HG03064 (cell line): ENCODE results near the gene C21orf58.

ENCODE experiments used
- ATAC-seq: cut with Tn5 transposase; IDR thresholded peaks from one replicate; pipeline ENCODE4 v1.9.1; 2021; ENCODE audit warnings: low read depth; ENCODE audit not compliant: unreplicated experiment

Gene C21orf58

GRCh38 chr21:46297338-46298271 is 26.1 kb downstream of the C21orf58 start:
- ATAC-seq = no peak

- ATAC-seq = no peak
Observed at GRCh38 chr21:46295996-46296752, 27.5 kb downstream of the C21orf58 start.

DNA sequence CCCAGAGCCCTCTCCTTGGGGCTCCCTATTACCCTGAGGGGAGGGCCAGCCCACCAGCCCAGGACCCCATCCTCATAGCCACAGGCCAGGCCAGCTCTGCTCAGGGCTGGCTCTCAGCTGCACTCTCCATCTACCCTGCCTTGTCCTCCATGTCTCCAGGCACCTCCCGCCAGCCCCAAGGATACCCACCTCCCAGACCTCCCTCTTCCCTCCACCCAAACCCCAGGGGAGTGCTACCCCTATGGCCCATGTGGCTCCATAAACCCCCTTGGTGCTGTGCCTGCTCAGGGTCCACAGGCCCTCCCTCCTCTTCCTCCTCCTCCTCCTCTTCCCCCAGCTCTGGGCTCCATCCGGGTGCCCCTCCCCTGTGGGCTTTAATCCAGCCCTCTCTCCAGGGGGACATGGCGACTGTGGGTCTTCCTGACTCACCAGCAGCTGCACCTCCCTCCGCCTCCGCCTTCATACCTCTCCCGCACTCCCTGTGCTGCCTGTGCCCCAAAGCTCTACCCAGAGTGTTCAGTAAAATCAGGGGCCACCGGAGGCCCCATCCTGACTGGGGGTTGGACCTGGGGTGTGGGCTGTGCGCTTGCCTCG is 28.4 kb downstream of the C21orf58 start:
- no peak for ATAC-seq

GRCh38 chr21:46294647-46295176 is 29.0 kb downstream of the C21orf58 start:
- no peak for ATAC-seq

- no peak for ATAC-seq
Observed at GRCh38 chr21:46291561-46291960, 32.1 kb downstream of the C21orf58 start.

DNA sequence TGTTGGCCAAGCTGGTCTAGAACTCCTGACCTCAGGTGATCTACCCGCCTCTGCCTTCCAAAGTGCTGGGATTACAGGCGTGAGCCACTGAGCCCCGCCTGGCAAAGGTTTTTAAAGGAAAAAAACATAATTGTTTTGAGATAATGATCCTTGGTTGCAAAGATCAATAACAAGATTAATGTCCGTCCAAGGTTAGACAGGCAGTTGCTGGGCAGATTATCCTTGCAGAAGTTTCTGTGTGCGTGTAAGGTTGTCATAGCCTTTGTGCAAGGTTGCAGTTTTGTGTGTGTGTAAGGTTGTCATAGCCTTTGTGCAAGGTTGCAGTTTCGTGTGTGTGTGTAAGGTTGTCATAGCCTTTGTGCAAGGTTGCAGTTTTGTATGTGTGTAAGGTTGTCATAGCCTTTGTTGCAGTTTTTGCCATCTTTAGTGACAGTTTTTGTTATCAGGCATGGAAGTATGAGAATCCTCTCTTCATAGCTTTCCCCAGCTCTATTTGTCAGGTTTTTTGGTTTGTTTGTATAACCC is 34.0 kb downstream of the C21orf58 start:
- ATAC-seq = no peak

GRCh38 chr21:46287541-46287940 is 36.1 kb downstream of the C21orf58 start:
- no peak for ATAC-seq

- no peak for ATAC-seq
Observed at GRCh38 chr21:46286648-46287002, 37.0 kb downstream of the C21orf58 start.

GRCh38 chr21:46285761-46286647 is 37.7 kb downstream of the C21orf58 start, which contains the start of gene YBEY:
Gene YBEY (plus strand): TSS chr21:46286342. CDS start chr21:46286914, 572 bp downstream.
- ATAC-seq = peak; percentile 76

- ATAC-seq = no peak
Observed at GRCh38 chr21:46285206-46285661, 38.4 kb downstream of the C21orf58 start, which contains the start of gene MCM3AP. Gene MCM3AP (minus strand): TSS chr21:46285611. CDS start chr21:46285286, 325 bp downstream.

DNA sequence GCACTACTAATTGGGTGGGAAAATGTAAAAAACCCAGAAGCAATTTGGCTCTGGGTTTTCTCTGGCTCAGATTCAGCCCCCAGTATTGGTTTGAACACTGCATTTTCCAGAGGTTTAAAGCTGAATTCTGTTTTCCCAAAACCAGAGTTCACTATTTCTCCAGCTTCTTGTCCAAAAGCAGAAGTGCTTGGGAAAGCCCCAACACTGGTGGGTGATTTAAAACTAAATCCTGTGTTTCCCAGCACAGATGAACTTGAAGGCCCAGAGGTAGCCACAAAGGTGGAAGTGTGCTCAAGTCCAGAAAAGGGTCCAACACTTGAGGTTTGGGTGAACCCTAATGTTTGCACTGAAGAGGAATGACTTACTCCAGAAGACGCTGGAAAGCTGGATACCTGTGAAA is 38.9 kb downstream of the C21orf58 start:
- ATAC-seq = no peak

DNA sequence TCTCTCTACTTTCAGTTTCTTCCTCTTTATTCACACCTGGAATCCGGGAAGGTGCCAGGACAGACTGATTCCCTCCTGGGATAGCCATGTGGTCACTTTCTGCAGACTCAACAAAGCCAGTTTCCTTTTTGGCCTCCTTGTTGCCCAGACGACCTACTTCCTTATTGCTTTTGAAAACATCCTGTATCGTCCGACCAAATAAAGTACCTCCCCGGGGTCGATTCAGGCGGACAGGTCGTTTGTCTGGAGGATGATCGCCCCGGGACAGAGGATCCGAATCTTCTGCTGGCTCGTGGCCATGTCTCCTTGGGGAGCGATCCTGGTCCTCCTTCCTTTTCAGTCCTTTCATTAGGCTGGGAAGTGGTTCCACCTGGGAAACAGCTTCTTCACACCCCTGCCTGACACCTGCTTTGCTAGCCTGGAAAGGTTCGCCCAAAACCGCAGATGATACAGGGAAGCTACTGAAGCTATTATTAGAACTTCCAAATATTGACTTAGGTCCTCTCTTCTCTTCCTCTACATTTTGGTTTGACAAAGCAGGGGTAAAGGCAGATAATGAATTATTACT is 39.5 kb downstream of the C21orf58 start:
- ATAC-seq = no peak

DNA sequence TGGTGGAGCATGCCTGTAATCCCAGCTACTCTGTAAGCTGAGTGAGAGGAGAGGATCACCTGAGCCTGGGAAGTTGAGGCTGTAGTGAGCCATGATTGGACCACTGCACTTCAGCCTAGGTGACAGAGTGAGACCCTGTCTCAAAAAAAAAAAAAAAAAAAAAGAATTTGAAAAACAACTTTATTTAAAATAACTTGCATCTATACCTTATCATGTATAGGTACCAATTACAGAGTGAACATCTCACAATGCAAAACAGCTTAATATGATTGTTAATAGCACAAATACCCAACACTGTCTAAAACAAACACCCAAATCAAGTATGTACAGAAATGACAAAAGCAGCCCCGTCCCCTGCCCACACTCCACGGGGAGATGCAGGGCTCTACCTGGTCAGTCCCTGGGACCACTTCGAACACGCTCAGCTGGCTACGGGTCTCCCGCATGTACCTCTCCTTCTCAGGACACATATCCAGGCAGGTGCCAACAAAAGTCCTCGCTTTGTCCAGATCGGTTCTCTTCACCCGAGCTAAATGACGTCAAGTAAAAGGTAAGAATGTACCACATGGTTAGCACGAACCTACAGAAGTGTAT is 48.8 kb downstream of the C21orf58 start:
- ATAC-seq = no peak

- ATAC-seq = no peak
Observed at GRCh38 chr21:46273341-46273740, 50.3 kb downstream of the C21orf58 start.

GRCh38 chr21:46269466-46269865 is 54.2 kb downstream of the C21orf58 start:
- ATAC-seq = no peak

DNA sequence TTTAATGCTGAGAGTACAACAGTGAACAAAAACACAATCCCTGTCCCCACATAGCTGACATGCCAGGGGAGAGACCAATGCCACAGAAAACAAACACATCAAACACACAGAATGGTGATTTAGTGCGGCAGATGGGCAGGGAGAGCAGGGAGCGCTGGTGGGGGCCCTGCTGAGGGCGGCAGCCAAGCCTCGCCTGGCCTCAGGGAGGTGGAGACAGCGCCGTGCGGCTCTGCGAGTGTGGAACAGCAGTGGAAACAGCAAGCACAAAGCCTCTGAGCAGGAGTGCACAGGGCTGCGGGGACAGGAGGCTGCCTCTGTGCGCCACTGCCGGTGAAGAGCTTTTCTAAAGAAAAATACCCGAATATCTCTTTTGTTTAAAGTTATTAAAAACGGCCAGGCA is 55.3 kb downstream of the C21orf58 start:
- no peak for ATAC-seq

GRCh38 chr21:46266946-46267345 is 56.7 kb downstream of the C21orf58 start:
- no peak for ATAC-seq

- no peak for ATAC-seq
Observed at GRCh38 chr21:46265736-46266525, 57.7 kb downstream of the C21orf58 start.
